GM18498 (cell line): ENCODE measurements around the gene PRKACG.
"Not testable (repeated sequence)": the region's sequence is repeated elsewhere in the genome, so short reads cannot be mapped to it uniquely, and the experiment has no call there.

ENCODE experiments used
- ATAC-seq: cut with Tn5 transposase; IDR thresholded peaks from one replicate; pipeline ENCODE4 v1.9.1; 2021; ENCODE audit warnings: mild to moderate bottlenecking, moderate library complexity; ENCODE audit not compliant: unreplicated experiment

The PRKACG gene

GRCh38 chr9:69014013-69014412, at the start of gene PRKACG:
Gene PRKACG, minus strand, starts transcription at chr9:69014113. Its CDS starts 21 bp downstream, at chr9:69014092.
- no peak for ATAC-seq

DNA sequence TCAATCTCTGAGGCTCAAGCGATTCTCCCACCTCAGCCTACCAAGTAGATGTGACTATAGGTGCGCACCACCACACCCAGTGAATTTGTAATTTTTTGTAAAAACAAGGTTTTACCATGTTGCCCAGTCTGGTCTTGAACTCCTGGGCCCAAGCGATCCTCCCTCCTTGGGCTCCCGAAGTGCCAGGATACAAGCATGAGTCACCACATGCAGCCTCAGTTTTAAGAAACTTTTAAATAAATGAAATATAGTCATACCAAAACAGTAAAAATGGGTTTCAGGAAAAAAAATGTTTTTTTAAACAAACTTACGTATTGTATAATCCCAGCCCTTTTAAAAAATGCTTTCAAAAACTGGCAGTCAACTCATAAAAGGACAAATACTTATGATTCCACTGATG, 48.3 kb upstream of the PRKACG start:
- no peak for ATAC-seq

DNA sequence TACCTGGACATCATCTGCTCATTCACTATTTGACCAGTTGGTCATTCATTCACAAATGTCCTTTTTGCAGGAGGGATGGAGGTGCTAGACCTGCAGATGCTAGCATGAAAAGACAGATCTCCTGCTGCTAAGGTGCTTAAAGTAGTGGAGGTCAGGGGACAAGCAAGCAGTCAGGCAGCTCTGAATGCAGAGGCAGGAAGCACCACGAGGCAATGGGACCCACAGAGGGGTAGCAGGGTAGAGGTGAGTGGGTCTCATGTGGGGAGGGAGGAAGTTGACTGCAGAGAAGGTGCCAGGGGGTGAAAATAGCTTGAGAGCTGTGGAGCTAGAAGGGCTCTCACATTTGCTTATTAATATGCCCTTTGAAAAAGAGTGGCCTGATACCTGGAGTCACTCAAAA, 46.9 kb upstream of the PRKACG start:
- ATAC-seq, result no peak

GRCh38 chr9:69058101-69058500, 44.2 kb upstream of the PRKACG start:
- ATAC-seq, result no peak

GRCh38 chr9:69056191-69056815, 42.4 kb upstream of the PRKACG start:
- no peak for ATAC-seq

DNA sequence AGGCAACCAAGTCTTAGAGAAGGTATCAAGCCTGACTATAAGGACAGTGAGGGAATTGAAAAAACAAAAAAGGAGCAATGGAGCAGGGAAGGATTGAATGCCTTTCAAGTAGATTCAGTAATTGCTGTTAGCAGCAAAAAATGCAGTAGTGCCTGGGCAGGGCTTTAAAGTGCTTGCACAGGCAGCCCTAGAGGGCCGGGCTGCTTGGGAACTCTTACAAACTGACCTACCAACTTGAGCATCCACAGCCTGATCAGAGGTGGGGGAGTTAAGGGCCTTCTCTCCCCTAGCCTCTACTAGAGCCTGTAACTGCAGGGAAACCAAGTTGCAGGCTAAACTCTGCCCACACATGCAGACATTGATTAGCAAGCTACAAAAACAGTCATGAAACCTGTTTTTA, 41.1 kb upstream of the PRKACG start:
- ATAC-seq, result no peak

GRCh38 chr9:69050936-69051335, 37.0 kb upstream of the PRKACG start:
- ATAC-seq, result not testable (repeated sequence)

DNA sequence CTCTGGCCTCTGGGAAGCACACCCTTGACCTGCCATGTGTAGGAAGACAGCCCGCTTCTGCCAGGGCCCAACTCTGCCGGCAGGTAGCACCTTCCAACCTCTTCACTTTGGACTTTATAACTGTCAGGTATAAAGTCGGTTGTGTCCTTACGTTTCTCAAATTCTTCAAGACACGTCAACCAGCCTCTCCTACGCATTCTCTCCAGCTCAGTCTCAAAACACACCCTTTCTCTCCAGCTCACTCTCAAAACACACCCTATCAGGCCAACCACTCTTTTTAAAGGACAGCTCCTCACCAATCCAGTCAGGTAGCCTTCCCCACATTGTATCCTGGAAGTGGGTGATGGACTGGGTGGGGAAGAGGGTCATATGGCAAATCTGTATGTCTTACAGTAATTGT, 35.2 kb upstream of the PRKACG start:
- no peak for ATAC-seq

GRCh38 chr9:69047371-69047770, 33.5 kb upstream of the PRKACG start:
- ATAC-seq, result no peak

GRCh38 chr9:69046723-69047122, 32.8 kb upstream of the PRKACG start:
- no peak for ATAC-seq

DNA sequence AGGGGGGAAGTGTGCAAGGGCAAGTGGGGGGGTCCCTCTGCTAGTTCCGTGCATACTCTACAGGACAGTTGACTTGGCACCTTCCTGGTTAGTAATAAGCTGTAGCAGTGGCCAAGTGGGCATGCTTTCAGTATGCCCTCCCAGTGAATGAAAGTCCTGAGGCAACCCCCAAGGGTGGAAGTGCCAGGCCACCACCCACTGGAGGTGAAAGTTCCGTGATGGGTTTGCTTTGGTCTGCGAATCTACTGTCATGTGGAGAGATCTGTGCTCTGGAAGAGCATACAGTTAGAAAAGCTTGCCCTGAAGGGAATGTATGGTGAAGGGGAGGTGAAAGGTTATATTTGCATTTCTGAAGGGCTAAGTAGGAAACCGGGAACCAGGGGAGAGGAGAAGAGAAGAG, 31.9 kb upstream of the PRKACG start:
- no peak for ATAC-seq

DNA sequence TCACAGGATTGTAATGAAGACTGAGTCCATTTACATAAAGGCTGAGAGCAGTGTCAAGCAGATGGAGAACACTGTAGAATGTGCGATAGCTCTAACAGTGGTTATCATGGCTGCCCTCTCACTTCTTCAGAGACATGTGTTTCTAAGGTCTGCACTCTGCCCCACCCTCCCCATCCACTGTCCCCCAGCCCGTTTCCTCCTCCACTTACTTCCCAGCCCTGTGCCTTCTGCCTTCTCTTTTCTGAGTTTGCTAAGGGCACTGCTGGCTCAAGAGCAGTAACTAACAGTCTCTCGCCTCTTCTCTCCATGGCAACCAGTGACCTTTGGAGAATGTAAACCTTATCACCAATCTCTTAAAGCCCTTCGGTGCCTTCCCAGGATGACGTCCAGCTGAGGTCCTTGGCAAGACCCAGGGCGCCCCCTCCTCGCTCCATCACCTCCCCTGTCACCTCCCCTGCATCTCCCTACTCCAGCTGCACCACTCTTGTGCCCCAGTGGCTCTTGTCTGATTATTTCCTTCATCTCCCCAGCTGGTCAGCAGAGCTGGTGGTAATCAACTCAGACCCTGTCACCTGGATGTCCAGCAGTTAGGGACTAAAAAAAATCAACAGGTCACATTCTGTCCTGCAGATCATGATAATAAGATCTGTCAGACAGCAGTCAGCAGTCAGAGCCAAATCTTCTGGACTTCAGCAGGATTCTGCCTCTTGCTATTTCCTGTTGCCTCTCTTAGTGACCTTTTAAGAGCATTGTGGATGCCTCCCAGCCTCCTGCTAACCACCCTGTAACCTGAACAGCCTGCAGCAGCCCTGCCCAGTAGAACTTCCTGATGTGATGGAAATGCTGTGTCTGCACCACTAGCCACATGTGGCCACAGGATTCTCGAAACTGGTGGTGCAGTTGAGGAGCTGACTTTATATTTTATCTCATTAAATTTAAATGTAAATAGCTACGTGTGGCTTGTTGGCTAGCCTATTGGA, 30.6 kb upstream of the PRKACG start:
- ATAC-seq, result no peak

GRCh38 chr9:69040646-69041045, 26.7 kb upstream of the PRKACG start:
- no peak for ATAC-seq

DNA sequence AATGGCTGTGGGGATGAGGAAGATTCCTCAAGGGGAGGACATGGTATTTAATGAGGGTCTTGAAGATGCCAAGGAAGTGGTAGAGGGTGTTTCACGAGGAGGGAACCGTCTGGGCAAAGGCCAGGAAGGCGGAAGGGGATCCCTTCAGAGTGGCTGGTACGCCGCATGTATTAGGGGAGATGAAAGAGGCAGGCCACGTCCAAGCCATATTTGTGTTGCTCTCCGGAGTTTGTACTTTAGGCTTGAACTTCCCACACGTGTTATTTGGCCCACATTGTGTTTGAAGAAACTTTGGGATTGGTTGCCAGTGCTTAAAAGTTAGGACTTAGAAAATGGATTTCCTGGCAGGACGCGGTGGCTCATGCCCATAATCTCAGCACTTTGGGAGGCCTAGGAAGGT, 22.9 kb upstream of the PRKACG start:
- ATAC-seq, result no peak

- ATAC-seq, result peak; percentile 29
These were observed 22.4 kb upstream of the PRKACG start for GRCh38 chr9:69036309-69036708.

DNA sequence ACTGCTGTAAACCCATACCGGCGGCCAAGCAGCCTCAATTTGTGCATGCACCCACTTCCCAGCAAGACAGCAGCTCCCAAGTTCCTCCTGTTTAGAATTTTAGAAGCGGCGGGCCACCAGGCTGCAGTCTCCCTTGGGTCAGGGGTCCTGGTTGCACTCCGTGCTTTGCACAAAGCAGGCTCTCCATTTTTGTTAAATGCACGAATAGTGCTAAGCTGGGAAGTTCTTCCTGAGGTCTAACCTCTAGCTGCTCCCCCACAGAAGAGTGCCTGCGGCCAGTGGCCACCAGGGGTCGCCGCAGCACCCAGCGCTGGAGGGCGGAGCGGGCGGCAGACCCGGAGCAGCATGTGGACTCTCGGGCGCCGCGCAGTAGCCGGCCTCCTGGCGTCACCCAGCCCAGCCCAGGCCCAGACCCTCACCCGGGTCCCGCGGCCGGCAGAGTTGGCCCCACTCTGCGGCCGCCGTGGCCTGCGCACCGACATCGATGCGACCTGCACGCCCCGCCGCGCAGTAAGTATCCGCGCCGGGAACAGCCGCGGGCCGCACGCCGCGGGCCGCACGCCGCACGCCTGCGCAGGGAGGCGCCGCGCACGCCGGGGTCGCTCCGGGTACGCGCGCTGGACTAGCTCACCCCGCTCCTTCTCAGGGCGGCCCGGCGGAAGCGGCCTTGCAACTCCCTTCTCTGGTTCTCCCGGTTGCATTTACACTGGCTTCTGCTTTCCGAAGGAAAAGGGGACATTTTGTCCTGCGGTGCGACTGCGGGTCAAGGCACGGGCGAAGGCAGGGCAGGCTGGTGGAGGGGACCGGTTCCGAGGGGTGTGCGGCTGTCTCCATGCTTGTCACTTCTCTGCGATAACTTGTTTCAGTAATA, 21.8 kb upstream of the PRKACG start, which contains the start of gene FXN:
Gene FXN (plus strand): TSS at position 315 of the 871 bp plus-strand sequence. CDS start 31 bp downstream, at position 346.
- peak; percentile 93 for ATAC-seq

DNA sequence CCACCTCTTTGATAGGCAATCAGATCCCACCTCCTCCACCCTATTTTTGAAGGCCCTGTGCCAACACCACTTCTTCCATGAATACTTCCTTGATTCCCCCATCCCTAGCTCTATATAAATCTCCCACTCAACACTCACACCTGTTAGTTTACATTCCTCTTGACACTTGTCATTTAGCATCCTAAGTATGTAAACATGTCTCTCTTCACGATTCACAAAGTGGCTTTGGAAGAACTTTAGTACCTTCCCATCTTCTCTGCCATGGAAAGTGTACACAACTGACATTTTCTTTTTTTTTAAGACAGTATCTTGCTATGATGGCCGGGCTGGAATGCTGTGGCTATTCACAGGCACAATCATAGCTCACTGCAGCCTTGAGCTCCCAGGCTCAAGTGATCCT, 20.2 kb upstream of the PRKACG start:
- no peak for ATAC-seq

- ATAC-seq, result no peak
These were observed 17.1 kb upstream of the PRKACG start for GRCh38 chr9:69030851-69031645.

DNA sequence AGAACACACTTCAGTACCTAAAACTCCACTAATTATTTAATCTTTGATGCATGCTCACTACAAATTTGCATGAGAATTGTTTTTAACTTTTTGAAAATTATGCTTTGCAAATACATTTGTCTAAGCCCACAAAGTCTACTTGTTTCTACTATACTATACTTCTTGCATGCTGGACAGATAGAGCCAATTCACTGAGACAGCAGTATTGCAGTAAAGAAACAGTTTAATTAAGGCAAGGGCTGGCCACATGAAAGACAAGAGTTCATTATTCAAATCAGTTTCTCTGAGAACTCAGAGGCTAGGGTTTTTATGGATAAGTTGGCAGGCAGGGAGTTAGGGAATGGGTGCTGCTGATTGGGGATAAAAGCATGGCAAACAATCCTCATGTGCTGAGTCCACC, 15.6 kb upstream of the PRKACG start:
- ATAC-seq, result no peak

GRCh38 chr9:69028754-69029153, 14.8 kb upstream of the PRKACG start:
- no peak for ATAC-seq
